ENCODE data around the gene HLCS.

Gene HLCS

DNA sequence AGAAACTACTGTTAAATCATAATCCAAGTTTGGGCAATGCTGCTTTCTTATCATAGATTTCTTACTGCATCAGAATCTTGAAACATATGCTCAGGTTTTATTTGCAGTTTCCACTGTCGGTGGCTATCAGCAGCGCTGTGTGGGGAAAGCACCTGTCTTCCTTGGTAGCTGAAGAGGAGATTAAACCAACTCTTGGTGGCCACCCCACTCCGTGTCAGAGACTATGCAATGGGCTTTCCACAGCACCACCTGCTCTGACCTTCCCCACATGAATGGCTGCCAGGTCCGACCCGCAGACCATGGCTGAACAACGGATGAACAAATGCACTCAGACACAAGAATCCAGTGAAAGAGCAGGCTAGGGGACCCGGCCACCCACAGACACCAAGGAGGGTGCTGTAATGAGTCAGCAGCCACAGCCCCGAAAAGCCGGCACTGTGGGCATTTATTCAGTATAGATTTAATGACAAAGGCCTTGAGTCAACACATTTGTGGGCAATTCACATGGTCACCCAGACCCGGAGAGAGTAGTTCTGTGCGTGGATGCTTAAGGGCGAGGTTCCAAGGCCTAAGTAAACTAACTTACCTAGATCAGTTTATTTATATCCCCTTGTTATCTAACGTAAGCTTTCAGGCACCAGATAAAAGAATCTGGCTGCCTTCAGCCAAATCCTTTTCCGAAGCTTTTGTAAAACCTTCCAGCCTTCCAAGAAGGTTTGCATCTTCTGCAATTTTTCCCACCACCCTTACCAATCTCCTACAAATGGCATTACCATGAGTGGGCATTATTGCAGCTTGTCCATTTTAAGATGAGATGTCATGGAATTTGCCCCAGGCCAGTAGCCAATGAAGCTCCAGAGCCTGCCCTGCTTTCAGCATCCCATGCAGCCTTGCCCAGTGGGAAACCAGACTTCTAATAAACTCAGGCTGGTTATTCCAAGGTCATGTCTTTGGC is 82.7 kb downstream of the HLCS start:
- no peak overlapping the region for H3K4me3 ChIP-seq
- H3K27ac ChIP-seq, result no peak overlapping the region
- TF ChIP-seq, protein P1, sequence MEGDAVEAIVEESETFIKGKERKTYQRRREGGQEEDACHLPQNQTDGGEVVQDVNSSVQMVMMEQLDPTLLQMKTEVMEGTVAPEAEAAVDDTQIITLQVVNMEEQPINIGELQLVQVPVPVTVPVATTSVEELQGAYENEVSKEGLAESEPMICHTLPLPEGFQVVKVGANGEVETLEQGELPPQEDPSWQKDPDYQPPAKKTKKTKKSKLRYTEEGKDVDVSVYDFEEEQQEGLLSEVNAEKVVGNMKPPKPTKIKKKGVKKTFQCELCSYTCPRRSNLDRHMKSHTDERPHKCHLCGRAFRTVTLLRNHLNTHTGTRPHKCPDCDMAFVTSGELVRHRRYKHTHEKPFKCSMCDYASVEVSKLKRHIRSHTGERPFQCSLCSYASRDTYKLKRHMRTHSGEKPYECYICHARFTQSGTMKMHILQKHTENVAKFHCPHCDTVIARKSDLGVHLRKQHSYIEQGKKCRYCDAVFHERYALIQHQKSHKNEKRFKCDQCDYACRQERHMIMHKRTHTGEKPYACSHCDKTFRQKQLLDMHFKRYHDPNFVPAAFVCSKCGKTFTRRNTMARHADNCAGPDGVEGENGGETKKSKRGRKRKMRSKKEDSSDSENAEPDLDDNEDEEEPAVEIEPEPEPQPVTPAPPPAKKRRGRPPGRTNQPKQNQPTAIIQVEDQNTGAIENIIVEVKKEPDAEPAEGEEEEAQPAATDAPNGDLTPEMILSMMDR (IDR thresholded peaks at IDR 0.05), result no peak
- DNase-seq (ENCODE audit: low spot score), result no peak

DNA sequence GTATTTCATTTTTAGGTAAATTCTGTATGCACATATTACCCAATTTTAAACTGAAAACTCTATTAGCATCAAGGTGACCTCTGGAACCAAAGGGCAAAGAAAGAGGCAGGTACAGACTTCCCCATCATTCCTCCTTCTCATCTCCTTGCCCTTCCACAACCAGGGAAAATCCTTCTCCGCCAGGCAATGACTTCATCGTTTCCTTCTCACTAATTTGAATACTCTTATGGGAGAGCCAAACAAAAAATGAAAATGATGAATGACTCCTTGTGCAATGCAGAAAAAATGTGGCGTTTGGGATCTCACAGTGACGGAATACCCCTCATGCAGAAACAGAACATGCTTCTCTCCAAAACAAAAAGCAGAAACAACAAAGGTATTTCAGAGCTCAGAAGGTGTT is 83.7 kb downstream of the HLCS start:
- Histone ChIP-seq H3K4me3 (no peak overlapping the region), H3K27ac (no peak overlapping the region)
- DNase-seq (ENCODE audit: low spot score), result no peak
- TF ChIP-seq, protein P1 (IDR thresholded peaks at IDR 0.05), result no peak

DNA sequence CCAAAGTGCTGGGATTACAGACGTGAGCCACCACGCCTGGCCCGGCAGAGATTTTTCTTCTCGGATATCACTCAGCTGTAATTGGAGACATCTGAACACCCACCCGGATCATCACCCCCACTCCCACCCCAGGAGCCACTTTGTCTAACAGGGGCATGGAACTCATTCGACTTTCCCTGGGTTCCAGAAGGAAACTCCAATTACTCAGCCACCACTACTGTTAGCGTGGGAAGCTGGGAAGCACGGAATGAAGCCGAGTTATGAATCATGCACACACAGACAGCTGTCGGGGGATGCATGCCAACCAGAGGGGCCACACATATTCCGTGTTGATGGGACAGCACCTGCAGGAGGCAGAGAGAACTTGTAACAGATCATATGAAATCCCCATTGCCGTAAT is 85.2 kb downstream of the HLCS start:
- TF ChIP-seq, protein P1 (IDR thresholded peaks at IDR 0.05), result no peak
- no peak for DNase-seq (ENCODE audit: low spot score)
- no peak overlapping the region for H3K4me3 ChIP-seq
- no peak overlapping the region for H3K27ac ChIP-seq

DNA sequence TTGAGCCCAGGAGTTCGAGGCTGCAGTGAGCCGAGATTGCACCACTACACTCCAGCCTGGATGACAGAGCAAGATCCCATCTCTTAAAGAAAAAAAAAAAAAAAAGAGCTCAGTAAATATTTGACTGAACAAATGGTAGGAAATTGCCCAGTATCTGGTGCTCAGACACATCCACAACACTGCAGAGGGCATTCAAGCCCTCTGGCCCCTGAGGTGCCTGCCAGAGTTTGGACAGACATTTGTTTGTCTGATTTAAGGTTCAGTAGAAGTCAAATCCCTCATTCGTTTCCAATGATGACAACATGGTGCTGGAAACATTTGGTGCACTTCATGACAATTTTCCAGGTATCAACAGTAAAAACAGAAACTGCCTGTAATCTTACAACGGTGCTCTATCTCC is 86.6 kb downstream of the HLCS start:
- Histone ChIP-seq H3K27ac (no peak overlapping the region), H3K4me3 (no peak overlapping the region)
- no peak for DNase-seq (ENCODE audit: low spot score)
- TF ChIP-seq, protein P1 (IDR thresholded peaks at IDR 0.05), result no peak

DNA sequence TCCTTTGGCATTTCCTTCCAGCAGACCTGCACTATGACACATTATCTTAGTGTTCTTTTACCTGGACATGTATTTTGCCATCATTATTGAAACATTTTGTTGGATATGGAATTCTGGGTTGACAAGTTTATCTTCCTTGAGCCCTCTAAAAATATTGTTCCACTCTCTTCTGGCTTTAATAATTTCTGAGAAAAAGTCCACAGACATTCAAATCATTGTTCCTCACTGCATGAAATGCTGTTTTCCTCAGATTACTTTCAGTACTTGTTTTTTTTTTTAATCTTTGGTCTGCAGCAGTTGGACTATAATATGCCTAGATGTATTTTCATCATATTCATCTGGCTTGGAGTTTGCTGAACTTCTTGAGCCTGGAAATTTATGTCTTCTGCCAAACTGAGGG is 88.7 kb downstream of the HLCS start:
- DNase-seq (ENCODE audit: low spot score), result no peak
- TF ChIP-seq, protein P1 (IDR thresholded peaks at IDR 0.05), result no peak
- H3K4me3 ChIP-seq, result no peak overlapping the region
- no peak overlapping the region for H3K27ac ChIP-seq

DNA sequence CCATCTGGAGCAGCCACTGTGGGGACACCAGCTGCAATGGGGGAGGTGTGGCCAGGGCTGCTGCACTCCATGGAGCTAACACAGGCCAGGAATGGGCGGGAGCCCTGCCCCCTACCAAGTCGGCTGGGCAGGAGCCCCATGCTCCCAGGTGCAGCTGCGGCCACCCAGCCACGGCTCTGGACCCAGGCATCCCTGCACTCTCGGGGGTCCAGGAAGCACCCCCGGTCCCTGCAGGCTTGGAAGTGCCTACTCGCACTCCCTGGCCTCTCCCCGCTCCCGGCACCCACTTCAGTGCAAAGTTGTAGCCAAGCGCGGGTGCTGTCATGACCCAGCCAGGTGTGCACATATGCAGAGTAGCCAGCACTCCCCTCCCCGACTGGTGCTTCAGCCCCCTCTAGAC is 91.8 kb downstream of the HLCS start:
- TF ChIP-seq, protein P1 (IDR thresholded peaks at IDR 0.05), result no peak
- Histone ChIP-seq H3K27ac (no peak overlapping the region), H3K4me3 (no peak overlapping the region)
- no peak for DNase-seq (ENCODE audit: low spot score)

DNA sequence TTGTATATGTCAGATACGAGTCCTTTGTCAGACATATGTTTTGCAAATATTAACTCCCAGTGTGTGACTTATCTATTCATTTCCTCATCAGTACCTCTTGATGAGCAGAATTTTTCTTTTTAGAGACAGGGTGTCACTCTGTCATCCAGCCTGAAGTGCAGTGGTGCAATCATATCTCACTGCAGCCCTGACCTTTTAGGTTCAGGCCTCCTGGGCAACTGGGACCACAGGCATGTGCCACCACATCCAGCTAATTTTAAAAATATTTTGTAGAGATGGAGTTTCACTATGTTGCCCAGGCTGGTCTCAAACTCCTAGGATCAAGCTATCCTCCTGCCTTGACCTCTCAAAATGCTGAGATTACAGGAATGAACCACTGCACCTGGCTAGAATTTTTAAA is 93.0 kb downstream of the HLCS start:
- TF ChIP-seq, protein P1 (IDR thresholded peaks at IDR 0.05), result no peak
- Histone ChIP-seq H3K27ac (no peak overlapping the region), H3K4me3 (no peak overlapping the region)
- DNase-seq (ENCODE audit: low spot score), result no peak

Data from coronary artery (tissue), 2 donors.